Lung microvascular endothelial cell (primary cell): ENCODE data around the gene TMC5. TPM values are rescaled to one million over a fixed set of nuclear protein-coding genes. Genes with fewer than 3 reads are reported as not detected.

ENCODE experiments used
- DNase-seq, 2 donors: peaks; one replicate each; pipeline versions ENCODE4 v3.0.0 to v3.0.0-alpha.2; 2010; ENCODE audit warnings: low read depth in 2 of 2
- total RNA-seq: library from RNA; depleted of rRNA; stranded (reverse); fragments of >200 nt; gene quantifications from 2 replicates; pipeline ENCODE4 v1.2.1, GENCODE V29; 2014

Gene TMC5
- total RNA-seq, 1 donor from 2014 or later, result not detected

DNA sequence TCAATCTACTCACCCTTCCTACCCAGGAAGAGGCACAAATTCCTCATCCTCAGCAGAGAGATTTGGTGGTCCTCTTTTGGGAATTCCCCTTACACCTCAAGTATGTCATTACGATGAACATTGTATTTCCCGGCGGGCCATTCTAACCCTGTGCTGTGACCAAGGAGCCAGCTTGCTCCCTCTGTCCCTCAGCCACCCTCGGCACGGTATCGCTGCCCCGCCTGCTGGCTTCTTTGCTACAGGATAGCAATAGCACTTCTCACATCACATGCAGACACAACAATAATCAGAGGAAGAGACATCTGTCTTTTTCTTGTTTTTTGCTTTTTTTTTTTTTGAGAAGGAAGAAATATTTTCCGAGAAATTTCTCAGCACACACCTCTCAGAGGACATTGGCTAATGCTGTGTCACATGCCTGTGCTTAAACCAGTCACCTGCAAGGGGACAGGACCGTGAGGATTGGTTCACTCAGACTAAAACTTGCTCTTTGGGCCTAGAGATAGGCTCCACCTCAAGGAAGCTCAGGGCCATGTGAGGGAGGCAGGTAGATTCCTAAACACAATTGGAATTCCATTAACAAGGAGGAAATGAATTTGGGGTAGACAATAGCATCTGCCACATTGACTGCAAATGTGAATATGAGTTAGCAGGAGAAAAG lies 41.2 kb downstream of the TMC5 start:
- no peak for DNase-seq

DNA sequence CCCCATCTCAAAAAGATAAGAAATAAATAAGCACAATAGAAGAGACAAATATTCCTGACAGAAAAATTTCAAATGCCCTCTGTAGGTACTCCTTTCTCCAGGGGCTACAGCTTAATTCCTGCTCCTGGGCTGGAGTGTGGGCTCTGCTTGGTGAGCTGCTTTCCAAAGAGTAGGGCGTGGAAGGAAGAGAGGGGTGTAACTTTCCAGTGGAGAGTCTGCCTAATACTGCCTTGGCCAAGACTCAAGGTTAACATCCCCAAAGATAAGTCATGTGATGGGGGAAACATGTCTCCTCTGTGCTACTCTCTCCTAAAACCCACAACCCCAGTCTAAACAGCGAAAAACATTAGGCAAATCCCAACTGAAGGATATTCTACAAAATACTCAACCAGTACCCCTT lies 42.7 kb downstream of the TMC5 start:
- DNase-seq, result no peak

DNA sequence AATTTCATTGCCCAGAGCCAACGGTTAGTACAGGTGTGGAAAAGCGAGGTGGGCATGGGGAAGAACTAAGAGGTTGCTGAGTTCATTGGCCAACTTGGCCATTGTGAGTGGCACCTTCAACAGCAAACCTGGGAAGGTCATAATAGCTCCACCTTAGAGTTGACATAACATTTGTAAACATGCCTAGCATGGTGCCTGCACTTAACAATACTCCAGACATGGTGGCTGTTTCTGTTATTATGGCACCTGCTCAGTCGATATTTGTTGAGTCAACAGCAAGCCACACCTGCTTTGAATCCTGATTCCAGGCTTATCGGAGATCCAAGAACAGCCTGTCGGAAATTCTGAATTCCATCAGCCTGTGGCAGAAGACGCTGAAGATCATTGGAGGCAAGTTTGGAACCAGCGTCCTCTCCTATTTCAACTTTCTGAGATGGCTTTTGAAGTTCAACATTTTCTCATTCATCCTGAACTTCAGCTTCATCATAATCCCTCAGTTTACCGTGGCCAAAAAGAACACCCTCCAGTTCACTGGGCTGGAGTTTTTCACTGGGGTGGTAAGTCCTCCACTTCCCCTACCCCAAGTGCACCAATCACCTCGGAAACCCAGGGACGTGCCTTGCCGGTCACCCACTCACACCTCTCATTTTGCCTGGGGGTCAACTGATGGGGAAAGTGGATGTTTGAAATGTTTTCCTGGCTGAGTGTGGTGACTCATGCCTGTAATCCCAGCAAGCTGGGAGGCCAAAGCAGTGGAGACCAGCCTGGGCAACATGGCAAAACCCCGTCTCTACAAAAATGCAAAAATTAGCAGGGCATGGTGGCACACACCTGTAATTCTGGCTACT lies 46.0 kb downstream of the TMC5 start:
- DNase-seq, result no peak

DNA sequence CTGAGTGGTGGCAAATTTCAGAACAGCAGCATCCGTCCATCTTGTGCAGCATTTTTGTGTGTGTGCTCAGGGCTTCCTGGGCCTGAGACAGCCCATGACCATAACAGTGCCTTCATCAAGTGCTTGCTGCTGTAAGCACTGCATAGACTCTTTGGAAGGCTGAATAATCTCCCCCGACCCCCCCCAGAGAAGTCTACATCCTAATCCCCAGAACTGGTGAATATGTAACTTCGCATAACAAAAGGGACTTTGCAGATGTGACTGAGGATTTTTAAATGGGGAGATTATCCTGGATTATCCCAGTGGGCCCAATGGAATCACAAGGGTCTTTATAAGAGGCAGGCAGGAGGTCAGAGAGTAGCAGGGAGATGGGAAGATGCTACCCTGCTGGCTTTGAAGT lies 50.6 kb downstream of the TMC5 start:
- no peak for DNase-seq

DNA sequence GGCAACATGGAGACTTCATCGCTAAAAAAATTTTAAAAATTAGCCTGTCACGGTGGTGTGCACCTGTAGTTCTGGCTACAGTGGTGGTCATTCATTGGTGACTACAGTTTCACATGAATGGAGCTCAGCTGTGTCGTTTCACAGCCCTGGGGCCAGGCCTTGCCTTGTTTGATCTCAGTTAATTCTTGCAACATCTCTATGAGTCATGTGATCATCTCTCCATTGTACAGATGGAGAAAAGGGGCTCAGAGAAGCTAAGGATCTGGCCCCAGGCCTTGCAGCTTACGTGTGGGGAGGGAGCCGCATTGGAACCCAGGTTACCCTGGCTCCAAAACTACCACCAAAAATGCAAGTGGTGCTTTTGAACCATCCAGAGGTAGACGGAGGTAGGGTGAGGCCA lies 54.8 kb downstream of the TMC5 start:
- DNase-seq, result no peak

DNA sequence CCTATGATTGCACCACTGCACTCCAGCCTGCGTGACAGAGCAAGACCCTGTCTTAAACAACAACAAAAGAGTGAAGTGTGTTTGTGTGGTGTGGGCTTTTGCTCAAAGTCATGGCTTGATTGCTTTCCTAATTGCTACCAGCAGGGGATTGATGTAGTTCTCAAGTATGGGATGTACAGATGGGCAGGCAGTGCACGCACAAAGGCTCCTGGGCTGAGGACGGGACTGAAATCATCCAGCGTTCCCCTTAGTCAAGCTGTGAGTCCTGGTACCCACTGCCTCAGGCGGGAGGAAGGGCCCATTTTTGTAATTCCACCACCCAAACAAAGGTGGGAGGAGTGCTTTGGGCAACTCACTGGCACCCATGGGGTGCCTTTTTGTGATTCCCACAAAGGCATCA lies 56.9 kb downstream of the TMC5 start:
- DNase-seq, result no peak

DNA sequence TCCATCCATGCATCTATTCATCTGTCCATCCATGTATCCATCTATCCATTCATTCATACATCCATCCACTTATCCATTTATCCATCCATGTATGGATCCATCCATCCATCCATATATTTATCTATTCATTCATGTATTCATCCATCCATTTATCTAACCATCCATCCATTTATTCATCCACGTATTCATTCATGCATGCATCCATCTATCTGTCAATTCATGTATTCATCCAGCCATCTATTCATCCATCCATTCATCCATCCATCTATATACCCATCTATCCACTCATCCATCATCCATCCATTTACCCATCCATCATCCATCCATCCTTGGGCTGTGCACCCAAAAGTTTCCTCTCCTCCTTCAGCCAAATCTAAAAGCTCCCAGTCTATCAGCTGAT lies 60.8 kb downstream of the TMC5 start:
- no peak for DNase-seq

DNA sequence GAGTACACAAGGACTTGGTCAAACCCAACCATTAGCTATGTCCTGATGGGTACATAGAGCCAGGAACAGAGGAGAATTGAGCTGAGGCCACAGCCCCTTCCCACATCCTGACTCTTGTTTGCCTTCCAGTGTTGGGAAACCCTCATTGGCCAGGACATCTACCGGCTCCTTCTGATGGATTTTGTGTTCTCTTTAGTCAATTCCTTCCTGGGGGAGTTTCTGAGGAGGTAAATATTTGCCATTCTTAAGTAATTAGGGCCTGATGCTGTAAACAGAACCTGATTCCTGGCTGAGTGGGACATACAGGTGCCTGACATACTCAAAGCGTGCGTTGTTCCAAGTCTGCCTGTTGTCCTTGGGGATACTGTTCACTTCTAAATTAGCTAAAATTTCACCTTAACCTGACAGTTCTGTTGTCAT lies 61.6 kb downstream of the TMC5 start:
- DNase-seq, result no peak

DNA sequence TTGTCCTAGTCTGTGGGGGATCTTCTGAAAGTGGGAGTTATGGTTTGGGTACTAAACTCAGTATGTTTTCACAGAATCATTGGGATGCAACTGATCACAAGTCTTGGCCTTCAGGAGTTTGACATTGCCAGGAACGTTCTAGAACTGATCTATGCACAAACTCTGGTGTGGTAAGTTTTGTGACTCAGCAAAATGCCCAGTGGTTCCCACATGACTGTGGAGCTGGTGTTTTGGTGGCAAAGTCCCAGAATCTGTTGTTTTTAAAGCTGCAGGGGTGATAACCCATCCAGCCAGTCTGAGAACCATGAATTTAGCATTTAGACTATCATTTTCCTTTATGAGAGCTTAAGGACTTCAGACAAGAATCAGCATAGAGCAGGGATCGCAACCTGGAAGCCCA lies 63.6 kb downstream of the TMC5 start:
- DNase-seq, result no peak

DNA sequence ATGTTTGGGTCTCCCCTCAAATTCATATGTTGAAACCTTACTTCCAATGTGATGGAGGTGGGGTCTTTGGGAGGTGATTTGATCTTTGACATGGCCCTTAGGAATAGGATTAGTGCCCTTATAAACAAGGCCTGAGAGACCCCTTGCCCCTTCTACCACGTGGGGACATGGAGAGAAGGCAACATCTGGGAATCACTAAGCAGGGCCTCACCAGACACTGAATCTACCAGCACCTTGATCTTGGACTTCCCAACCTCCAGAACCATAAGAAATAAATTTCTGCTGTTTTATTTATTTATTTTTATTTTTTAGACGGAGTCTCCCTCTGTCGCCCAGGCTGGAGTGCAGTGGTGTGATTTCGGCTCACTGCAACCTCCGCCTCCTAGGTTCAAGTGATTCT lies 64.1 kb downstream of the TMC5 start:
- no peak for DNase-seq

DNA sequence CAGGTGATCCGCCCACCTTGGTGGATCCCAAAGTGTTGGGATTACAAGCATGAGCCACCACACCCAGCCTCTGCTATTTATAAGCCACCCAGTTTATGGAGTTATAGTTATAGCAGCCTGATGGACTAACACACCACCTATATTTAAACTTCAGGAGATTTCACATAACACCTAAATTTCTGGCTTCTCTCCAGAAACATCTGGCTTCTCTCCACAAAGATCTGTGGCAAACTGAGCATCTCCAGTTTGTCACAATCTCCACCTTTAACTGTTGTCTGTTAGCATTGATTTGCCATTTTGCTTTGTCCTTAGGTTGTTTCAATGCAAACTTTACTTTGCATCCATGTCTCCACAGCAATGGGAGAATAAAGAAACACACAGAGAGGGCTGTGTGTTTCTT lies 64.6 kb downstream of the TMC5 start:
- no peak for DNase-seq

DNA sequence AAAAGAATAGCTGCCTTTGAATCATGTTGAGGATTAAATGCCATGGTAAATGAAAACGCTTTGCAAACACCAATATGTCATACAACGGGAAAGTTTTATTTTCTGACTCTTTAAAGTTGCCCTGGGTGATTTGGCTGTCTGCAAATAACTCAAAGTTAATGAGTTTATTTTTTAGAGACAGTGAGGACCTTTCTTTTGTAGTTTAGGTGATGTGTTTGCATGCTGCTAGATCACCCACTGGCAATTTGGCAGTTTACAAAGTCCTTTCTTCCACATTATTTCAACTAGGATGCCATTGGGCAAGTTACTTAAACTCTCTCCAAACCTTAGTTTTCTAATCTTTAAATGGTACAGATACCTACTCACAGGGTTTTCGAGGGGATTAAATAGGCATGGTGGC lies 66.4 kb downstream of the TMC5 start:
- DNase-seq, result no peak

DNA sequence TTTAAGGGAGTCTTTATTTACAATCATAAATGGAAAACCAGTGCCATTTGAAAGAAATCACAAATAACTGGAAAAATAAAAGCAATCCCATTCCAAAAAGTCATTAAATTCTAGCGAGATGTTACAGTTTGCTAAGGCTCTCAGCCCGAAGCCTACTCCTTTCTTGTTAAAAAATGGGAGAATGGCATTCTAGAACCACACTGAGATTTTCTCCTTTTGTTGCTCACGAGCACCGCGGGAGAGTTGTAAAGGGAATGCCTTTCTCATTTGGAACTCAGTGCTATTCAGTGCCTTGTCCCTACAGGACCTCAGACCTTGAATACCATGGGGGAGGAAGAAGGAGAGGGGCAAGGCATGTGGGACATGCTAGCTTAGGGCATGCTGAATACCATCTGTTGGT lies 67.9 kb downstream of the TMC5 start:
- no peak for DNase-seq

DNA sequence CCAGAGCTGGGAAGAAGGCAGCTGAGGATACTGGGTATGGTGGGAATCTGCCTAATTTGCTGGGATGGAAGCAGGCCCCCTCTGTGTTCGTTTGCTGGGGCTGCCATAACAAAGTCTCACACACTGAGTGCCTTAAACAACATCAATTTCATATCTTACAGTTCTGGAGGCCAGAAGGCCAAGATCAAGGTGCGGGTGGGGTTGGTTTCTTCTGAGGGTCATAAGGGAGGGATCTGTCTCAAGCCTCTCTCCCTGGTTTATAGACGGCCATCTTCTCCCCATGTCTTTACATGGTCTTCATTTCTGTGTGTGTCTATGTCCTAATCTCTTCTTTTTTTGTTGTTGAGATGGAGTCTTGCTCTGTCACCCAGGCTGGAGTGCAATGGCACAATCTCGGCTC lies 68.4 kb downstream of the TMC5 start:
- no peak for DNase-seq

DNA sequence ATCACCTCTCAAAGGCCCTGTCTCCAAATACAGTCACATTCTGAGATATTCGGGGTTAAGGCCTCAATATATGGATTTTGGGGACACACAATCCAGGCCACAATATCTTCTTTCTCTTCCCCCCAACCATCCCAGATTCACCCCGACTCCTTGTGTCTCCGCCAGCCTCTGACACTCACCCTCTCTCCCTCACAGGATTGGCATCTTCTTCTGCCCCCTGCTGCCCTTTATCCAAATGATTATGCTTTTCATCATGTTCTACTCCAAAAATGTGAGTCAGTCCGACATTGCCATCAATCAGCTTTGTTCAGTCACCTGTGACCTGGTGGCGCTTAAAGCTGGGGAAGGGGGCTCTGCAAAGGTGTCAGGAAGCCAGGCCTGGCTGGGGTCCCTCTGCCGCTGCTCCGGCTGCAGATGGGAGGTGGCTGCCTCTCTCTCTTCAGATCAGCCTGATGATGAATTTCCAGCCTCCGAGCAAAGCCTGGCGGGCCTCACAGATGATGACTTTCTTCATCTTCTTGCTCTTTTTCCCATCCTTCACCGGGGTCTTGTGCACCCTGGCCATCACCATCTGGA lies 69.2 kb downstream of the TMC5 start:
- DNase-seq, result no peak

DNA sequence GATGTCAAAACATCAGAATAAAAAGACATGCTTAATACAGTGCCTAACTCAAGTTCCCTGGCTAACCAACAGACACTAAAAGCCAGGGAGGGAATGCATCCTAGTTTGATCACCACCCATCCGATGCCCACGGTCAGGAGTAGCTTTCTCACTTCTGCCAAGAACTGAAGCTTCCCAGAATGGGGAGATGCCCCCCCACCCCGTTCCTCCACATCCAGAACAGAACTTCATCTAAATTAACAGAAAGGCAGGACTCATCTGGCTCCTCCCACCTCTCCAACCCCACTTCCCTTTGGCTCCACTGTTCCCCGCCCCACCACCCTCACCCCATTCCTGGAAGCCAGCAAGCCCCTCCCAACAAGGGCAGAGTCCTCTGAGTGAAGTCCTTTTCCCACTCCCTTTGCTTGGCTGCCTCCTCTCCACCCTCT lies 70.5 kb downstream of the TMC5 start:
- no peak for DNase-seq

DNA sequence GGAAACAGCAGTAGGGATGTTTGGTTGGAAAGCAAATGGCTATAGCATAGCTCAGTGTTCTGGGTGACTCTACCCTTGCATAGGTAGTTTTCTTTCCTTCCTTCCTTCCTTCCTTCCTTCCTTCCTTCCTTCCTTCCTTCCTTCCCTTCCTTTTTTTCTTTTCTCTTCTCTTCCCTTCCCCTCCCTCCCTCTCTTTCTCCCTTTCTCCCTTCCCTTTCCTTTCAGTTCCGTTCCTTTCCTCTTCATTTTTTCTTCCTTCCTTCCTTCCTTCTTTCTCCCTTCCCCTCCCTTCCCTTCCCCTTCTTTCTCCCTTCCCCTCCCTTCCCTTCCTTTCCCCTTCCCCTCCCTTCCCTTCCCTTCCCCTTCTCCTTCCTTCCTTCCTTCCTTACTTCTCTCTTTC lies 72.9 kb downstream of the TMC5 start:
- DNase-seq, result no peak

DNA sequence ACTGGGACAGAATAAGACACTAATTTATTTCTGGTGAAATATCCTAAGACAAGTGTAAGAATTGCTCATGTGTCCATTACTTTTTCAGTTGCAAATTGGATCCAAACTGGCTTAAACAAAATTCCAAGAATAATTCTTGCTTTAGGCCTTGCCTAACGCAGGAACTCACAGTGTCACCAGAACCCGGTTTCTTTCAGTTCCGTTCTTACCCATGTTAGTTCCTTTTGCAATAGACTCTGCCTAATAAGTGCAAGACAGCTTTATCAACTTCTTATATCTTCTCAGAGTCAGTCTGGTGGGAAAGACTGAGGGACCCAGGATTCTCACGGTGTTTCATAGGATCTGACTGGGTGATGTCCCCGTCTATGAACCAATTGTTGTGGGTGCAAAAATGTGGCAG lies 79.5 kb downstream of the TMC5 start:
- no peak for DNase-seq

DNA sequence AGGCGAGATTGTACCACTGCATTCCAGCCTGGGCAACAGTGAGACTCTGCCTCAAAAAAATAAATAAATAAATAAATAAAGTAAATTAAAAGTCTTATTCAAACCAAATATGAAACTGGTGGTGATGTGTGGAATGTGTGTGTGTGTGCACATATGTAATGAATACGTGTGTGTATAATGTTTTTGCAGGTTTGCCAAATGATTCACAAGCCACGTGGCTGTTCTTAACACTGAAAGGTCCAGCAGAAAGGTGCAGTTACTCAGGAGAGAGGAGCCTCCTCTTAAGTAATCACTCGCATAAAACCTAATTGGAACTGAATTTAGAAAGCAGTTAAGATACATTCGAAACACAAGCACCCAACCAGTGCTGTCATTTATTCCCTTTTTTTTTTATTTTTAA lies 81.3 kb downstream of the TMC5 start:
- no peak for DNase-seq

DNA sequence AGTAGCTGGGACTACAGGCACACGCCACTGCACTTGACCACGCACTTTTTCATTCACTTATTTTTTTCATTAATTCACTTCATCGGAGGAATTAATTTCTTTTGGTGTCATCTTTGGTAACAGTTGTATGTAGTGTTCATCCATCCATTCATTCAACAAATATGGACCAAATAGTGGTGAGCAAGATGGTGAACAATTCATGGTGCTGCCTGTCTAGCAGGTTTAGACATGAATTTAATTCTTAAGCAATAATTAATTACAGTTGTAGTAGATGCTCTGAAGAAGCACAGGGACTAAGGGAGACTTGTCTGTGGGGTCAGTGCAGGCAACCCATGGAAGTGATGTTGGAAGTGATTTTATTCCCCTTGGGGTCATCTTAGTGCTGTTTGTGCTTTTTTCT lies 81.8 kb downstream of the TMC5 start:
- no peak for DNase-seq

DNA sequence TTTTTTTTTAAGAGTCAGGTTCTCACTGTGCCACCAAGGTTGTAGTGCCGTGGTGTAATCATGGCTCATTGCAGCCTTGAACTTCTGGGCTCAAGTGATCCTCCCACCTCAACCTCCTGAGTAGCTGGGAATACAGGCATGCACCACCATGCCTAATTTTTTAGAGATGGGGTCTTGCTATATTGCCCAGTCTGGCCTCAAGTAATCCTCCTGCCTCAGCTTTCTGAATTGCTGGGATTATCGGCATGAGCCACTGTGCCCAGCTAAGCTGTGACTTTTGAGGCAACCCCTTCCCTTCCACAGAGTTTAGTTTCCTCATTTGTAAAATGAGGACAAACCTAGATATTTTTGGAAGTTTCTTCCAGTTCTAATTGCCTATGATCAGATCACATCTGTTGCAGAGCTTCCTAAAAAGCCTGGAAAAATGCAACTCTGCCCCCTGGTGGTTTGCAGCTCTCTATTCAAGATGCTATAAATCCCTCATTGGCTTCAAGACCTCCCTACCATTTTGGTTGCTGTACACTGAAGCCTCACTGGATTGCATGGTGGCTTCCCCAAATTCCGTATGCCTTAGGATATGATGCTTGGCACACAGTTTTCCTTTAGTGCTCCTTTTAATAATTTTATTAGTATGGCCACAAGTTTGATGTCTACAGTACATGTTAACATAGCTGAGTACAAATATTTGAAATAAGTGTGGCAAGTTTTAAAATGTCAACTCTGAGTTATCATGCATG lies 84.9 kb downstream of the TMC5 start:
- DNase-seq, result peak; percentile 76 to 88

DNA sequence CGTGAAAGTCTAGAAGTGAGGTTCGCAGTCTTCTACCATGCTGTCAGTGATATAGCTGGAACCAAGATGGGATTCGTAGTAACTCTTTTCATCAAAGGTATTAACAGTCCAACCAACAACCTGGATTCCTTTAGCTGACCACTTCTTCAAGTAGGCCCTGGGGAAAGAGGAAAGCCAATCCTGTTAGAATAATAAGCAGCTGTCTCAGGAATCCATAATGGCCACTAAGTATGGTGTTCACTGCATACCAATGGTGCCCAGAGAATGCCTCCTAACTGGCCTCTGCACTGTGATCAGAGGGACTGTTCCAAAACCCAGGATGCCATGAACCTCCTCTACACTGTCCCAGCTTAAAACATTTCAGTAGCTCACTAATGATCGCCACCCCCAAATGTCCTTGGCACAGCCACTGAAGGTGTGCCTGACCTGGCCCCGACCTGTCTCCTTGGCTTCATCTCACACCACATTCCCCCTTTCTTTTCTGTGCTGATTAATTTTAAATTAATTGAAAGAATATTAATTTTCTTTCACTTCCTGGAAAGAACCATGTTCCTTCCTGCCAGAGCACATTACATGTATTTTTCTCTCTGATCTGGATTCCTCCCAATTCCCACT lies 85.9 kb downstream of the TMC5 start:
- DNase-seq, result no peak
